SKM-1 (cell line): ENCODE measurements around the gene MKRN2.

ENCODE experiments used
- DNase-seq: peaks from one replicate; lab custom pipeline; 2025; ENCODE audit not compliant: unreplicated experiment; lab: John Stamatoyannopoulos, UW

The MKRN2 gene

GRCh38 chr3:12553921-12554391 lies 2.9 kb upstream of the MKRN2 start:
- DNase-seq = no peak

GRCh38 chr3:12556314-12556689 lies 585 bp upstream of the MKRN2 start:
- DNase-seq = no peak

- no peak for DNase-seq
Observed at GRCh38 chr3:12557473-12558100, 700 bp downstream of the MKRN2 start.

- DNase-seq = no peak
Observed at GRCh38 chr3:12558706-12559105, 1.8 kb downstream of the MKRN2 start.

- DNase-seq = no peak
Observed at GRCh38 chr3:12559520-12559919, 2.6 kb downstream of the MKRN2 start.

GRCh38 chr3:12560505-12561190 lies 3.8 kb downstream of the MKRN2 start:
- no peak for DNase-seq

GRCh38 chr3:12561397-12561796 lies 4.5 kb downstream of the MKRN2 start:
- DNase-seq = no peak

- DNase-seq = no peak
Observed at GRCh38 chr3:12562451-12562850, 5.6 kb downstream of the MKRN2 start.

GRCh38 chr3:12566976-12567375 lies 10.1 kb downstream of the MKRN2 start:
- DNase-seq = no peak

GRCh38 chr3:12568747-12569146 lies 11.9 kb downstream of the MKRN2 start:
- no peak for DNase-seq

- no peak for DNase-seq
Observed at GRCh38 chr3:12569836-12570235, 12.9 kb downstream of the MKRN2 start.

- DNase-seq = no peak
Observed at GRCh38 chr3:12571986-12572385, 15.1 kb downstream of the MKRN2 start.

GRCh38 chr3:12574131-12574530 lies 17.2 kb downstream of the MKRN2 start:
- no peak for DNase-seq

- no peak for DNase-seq
Observed at GRCh38 chr3:12574661-12575060, 17.8 kb downstream of the MKRN2 start.

- no peak for DNase-seq
Observed at GRCh38 chr3:12577379-12577778, 20.5 kb downstream of the MKRN2 start.

GRCh38 chr3:12578742-12579141 lies 21.9 kb downstream of the MKRN2 start:
- DNase-seq = no peak

GRCh38 chr3:12579456-12579855 lies 22.6 kb downstream of the MKRN2 start:
- no peak for DNase-seq

GRCh38 chr3:12579905-12580304 lies 23.0 kb downstream of the MKRN2 start:
- DNase-seq = no peak

GRCh38 chr3:12582730-12583129 lies 25.8 kb downstream of the MKRN2 start:
- DNase-seq = no peak

GRCh38 chr3:12583280-12583679 lies 26.4 kb downstream of the MKRN2 start:
- no peak for DNase-seq

GRCh38 chr3:12584083-12584482 lies 27.2 kb downstream of the MKRN2 start:
- no peak for DNase-seq

- DNase-seq = no peak
Observed at GRCh38 chr3:12585181-12585580, 28.3 kb downstream of the MKRN2 start.

- DNase-seq = no peak
Observed at GRCh38 chr3:12585970-12586369, 29.1 kb downstream of the MKRN2 start.
